Stomach smooth muscle (tissue), 2 donors: Measurements from ENCODE around the gene NAP1L4.
A peak's percentile ranks its signal among the peaks of the same experiment; 100 is the strongest.

Experiments used
- H3K27ac ChIP-seq: one replicate; pipeline ENCODE4 v1.7.0; 2013; ENCODE audit warnings: mild to moderate bottlenecking, low read length, inconsistent platforms
- H3K27me3 ChIP-seq, 2 donors: one replicate each; pipeline ENCODE4 v1.7.0; 2013; ENCODE audit warnings: low read length in 2 of 2; ENCODE audit not compliant: insufficient read depth in 2 of 2, control insufficient read depth in 1 of 2
- H3K36me3 ChIP-seq, 2 donors: one replicate each; pipeline ENCODE4 v1.7.0; 2013; ENCODE audit warnings: low read length in 2 of 2; ENCODE audit not compliant: control insufficient read depth in 2 of 2, insufficient read depth in 2 of 2
- H3K4me1 ChIP-seq: one replicate; pipeline ENCODE4 v1.7.0; 2013; ENCODE audit warnings: low read length; ENCODE audit not compliant: control insufficient read depth, insufficient read depth
- H3K4me3 ChIP-seq, 2 donors: one replicate each; pipeline ENCODE4 v1.7.0; 2013; ENCODE audit warnings: low read length in 2 of 2
- H3K9ac ChIP-seq, 2 donors: one replicate each; pipeline ENCODE4 v1.7.0; 2013; ENCODE audit warnings: low read length in 2 of 2, mild to moderate bottlenecking in 1 of 2
- H3K9me3 ChIP-seq, 2 donors: one replicate each; pipeline ENCODE4 v1.7.0; 2013; ENCODE audit warnings: low read length in 2 of 2; ENCODE audit not compliant: control insufficient read depth in 2 of 2
- donor health status: healthy.
- donor health status: Pancreatic carcinoma.

Gene NAP1L4

DNA sequence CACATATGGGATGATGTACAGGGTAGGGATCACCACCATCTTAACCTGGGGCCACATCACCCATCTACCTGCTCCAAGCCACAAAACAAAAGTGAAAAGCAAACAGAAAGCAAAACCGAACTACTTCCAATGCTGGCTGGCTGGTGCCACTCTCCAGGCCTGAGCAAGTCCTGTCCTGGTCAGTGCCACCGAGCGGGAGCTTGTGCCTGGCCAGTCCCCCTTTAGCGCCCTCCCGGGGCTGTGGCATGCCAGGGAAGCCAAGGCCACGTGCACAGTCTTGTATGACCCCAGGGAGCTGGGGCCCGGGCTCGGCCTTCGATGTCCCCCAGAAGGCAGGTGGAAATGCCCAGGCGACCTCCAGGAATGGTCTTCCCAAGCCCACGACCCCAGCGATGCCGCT is 17.9 kb upstream of the NAP1L4 start:
- Histone ChIP-seq H3K4me1 (no peaks in the 10 kb centered on the region), H3K27me3 (no peaks in the 10 kb centered on the region), H3K9ac (no peak overlapping the region), H3K27ac (no peak overlapping the region), H3K9me3 (no peaks in the 10 kb centered on the region), H3K36me3 (peaks cover 49 to 59% of the 10 kb centered on the region in 2 donors), H3K4me3 (no peak overlapping the region)

DNA sequence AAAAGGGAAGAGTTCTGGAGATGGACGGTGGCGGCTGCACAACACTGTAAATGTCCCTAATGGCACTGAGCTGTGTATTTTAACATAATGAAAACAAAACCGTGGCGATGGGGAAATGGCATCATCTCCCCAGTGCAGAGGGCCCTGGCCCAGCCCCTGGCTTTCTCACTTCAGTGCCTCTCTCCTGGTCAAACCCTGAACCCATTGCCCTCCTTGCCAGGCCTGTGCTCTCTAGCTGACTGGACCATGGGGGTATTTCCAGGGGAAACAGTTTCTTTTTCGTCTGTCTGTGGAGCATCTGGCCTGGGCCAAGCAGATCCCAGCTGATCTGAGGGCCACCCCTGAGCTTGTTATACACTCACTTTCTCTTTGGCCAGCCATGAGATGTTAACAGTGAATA is 17.4 kb upstream of the NAP1L4 start:
- H3K4me1 ChIP-seq = no peaks in the 10 kb centered on the region
- H3K9ac ChIP-seq = no peak overlapping the region
- peaks cover 43 to 56% of the 10 kb centered on the region in 2 donors for H3K36me3 ChIP-seq
- no peaks in the 10 kb centered on the region for H3K27me3 ChIP-seq
- no peak overlapping the region for H3K27ac ChIP-seq
- no peak overlapping the region for H3K4me3 ChIP-seq
- no peaks in the 10 kb centered on the region for H3K9me3 ChIP-seq

DNA sequence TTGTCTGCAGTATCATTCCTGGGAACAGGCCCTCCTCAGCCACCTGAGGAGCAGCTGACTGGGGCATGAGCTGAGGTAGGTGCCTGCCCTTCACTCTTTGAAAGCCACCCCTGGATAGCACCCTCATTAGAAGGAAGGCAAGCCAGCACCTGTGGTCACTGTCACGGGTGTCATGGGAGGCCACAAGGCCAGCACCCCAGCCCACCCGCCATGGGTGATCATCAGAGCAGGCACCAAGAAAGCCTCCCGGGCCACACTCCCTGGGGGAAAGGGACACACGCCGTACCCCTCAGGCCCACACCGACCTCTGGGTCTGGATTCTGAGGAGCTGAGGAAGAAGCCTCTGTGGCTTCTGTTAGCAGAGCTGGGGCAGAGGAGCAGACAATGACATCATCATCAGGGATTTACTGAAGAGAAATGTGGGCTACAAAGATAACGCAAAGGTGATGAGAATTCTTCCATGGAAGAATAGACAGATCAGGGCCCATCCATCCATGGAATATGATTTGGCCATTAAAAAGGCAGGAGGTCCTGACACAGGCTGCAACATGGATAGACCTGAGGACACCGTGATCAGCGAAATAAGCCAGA is 16.7 kb upstream of the NAP1L4 start:
- no peaks in the 10 kb centered on the region for H3K9me3 ChIP-seq
- no peak overlapping the region for H3K4me3 ChIP-seq
- H3K36me3 ChIP-seq = peaks cover 44 to 58% of the 10 kb centered on the region in 2 donors
- no peak overlapping the region for H3K27ac ChIP-seq
- no peak overlapping the region for H3K9ac ChIP-seq
- H3K27me3 ChIP-seq = no peaks in the 10 kb centered on the region
- no peaks in the 10 kb centered on the region for H3K4me1 ChIP-seq

DNA sequence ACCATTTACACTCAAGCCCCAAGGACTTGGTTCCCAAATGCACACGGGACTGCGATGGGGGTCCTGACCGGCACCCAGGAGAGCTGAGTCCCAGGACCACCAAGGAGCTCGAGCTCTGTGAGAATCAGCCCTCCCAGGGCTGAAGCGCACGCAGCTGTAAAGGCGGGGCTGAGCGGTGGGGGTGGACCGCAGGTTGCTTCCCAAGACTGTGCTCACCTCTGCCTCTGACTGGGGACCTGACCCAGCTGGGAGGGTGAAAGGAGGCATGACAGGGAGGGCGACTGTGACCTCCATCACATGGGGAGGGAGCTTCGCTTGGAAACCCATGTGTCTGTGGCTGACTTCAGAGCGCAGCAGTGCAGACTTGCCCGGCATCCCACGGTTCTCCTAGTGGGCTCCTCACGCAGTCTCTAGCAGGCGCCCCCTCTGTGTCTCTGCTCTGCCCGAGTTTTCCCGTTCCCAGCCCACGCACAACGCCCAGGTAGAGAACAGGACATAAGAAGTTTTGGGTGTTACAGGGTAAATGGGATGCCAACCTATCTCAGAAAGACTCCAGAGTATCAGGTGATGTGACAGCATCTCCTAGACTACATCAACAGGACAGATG is 15.4 kb upstream of the NAP1L4 start:
- Histone ChIP-seq H3K27me3 (no peaks in the 10 kb centered on the region), H3K4me1 (peaks cover under 1% of the 10 kb centered on the region), H3K9ac (no peak overlapping the region), H3K9me3 (no peaks in the 10 kb centered on the region), H3K27ac (no peak overlapping the region), H3K4me3 (no peak overlapping the region), H3K36me3 (peaks cover 52 to 57% of the 10 kb centered on the region in 2 donors)

DNA sequence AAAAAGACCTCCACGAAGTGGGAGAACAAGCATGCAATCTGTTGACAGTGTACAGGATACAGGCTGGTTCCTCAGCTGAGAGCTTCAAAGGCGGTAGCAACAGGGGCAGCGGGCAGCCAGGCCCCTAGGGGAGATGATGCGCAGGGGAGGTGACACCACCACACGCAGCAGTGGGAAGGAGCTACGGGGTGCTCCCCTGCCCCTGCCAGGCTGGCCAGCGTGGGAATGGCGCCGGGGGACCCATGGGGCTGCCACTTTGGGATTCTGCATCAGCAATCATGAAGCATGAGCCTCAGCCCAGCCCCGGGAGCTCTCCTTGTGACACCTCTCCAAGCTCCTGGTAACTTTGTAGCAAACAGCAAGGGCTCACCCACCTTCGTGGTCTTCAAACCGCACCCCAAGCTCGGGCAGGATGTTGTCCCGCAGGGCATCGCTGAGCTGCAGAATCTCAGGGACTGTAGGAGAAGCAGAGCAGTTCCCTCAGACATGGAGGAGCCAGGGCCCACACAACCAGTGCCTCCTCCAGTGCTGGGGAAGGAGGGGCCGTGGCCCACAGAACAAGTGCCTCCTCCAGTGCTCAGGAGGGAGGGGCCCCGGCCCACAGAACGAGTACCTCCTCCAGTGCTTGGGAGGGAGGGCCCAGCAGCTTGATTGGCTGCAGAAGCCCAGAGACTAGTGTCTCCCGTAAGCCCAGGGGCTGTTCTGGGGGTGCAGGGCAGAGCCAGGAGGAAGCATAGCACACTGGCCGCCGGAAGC is 14.6 kb upstream of the NAP1L4 start:
- Histone ChIP-seq H3K27me3 (no peaks in the 10 kb centered on the region), H3K4me1 (peaks cover 8% of the 10 kb centered on the region), H3K36me3 (peaks cover 48 to 49% of the 10 kb centered on the region in 2 donors), H3K9me3 (no peaks in the 10 kb centered on the region), H3K4me3 (no peak overlapping the region), H3K9ac (no peak overlapping the region), H3K27ac (no peak overlapping the region)

DNA sequence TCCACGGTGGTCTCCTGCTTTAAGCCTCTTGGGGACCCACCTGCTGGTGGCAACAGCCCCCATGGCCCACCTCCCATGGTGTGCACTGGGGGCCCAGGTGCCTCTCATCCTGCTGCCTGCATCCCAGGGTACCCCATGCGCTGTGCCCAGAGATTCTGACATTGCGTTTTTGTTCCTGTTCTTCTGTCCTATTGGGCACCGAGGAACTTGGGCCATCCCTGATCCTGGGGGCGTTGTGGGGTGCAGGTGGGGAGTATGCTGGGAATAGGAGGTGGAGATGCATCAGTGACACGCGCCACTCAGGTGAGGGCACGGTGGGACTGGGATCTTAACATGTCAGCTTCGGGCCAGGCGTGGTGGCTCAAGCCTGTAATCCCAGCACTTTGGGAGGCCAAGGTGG is 12.4 kb upstream of the NAP1L4 start:
- H3K36me3 ChIP-seq = peaks cover 34 to 35% of the 10 kb centered on the region in 2 donors
- no peak overlapping the region for H3K9ac ChIP-seq
- H3K4me1 ChIP-seq = peaks cover 27% of the 10 kb centered on the region
- no peak overlapping the region for H3K27ac ChIP-seq
- H3K27me3 ChIP-seq = no peaks in the 10 kb centered on the region
- no peak overlapping the region for H3K4me3 ChIP-seq
- H3K9me3 ChIP-seq = no peaks in the 10 kb centered on the region

DNA sequence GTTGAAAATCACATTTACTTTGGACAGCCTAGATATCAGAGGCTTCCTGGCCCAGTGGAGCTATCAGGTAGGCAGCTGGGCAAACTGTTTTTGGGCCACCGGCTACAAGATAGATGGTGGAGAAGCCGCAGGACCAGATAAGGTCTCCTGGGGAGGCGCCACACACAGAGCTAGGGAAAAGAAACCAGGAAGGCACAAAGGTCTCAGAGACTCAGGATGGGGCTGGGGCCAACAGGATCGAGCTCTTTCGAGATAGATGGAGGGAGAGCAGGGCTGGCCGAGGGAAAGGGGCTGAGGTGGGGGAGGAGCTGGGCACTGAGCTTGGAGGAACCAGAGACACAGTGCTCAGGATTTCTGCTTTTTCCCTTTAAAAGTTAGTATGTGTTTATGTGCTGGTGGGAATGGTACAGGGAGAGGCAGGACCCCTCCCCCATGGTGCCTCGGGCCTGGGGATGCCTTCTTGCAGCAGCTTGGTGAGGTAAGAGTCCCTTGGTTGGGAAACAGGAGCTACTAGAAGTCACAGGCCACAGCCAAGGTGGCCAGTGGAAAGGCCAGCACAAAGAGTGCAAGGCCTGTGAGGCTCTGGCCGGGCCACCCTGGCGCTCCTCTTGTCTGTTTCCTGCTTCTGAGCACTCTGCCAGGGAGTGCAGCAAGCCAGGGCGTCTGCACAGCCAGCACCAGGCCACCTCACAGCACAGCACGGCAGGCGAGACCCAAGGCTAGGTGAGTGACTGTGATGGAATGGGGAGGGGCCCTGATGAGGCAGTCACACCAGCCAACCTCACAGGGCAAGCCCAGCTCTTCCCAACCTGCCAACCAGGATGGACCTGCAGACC is 11.5 kb upstream of the NAP1L4 start:
- Histone ChIP-seq H3K9me3 (no peaks in the 10 kb centered on the region), H3K4me3 (no peak overlapping the region), H3K9ac (no peak overlapping the region), H3K27ac (no peak overlapping the region), H3K36me3 (peaks cover 27 to 28% of the 10 kb centered on the region in 2 donors), H3K27me3 (no peaks in the 10 kb centered on the region), H3K4me1 (peaks cover 27% of the 10 kb centered on the region)

DNA sequence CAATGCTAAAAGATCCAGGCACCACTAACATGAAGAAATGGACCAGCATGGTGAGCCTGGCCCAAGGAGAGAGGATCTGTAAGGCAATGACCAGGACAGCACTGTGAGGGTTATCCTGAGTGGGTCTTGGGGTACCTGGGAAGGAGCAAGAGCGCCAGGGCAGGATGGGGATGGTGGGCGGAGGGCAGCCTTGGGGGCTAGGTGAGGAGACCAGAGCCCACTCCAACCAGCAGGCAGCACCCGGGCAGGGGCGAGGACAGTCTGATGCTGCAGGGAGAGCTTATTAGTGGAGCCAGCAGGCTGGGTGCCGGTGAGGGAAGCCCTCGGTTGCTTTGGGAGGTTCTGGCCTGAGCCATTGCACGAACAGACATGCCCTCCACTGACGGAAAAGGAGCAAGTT is 10.7 kb upstream of the NAP1L4 start:
- Histone ChIP-seq H3K4me3 (no peak overlapping the region), H3K36me3 (peaks cover 26% of the 10 kb centered on the region in 2 donors), H3K9me3 (no peaks in the 10 kb centered on the region), H3K27me3 (no peaks in the 10 kb centered on the region), H3K9ac (no peak overlapping the region), H3K27ac (no peak overlapping the region), H3K4me1 (peaks cover 27% of the 10 kb centered on the region)

DNA sequence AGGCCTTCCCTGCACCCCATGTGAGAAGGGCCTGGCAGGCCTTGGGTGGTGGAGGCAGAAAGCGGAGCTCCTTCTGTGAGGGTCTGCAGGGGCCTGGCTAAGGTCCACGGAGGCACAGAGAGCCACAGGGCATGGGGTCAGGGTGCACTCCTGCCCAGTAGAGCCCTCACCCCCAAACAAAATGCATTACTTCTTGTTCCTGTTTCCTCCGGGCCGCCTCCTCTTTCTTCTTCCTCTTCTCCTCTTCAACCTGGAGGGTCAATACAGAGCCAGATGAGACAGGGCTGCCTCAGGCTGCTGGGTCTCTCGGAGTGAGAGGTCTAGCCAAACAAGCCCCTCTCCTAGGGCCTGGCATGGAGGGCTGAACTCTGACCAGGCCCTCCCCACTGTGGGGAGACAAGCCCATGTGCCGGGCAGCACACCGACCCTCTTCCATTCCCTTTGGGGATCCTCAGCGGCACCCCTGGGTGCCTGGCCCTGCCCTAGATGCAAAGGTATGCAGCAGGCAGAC is 10.3 kb upstream of the NAP1L4 start:
- Histone ChIP-seq H3K27me3 (no peaks in the 10 kb centered on the region), H3K27ac (peak overlapping the region; percentile 85), H3K9ac (no peak overlapping the region), H3K9me3 (no peaks in the 10 kb centered on the region), H3K36me3 (peaks cover 22 to 26% of the 10 kb centered on the region in 2 donors), H3K4me3 (no peak overlapping the region), H3K4me1 (peaks cover 27% of the 10 kb centered on the region)

DNA sequence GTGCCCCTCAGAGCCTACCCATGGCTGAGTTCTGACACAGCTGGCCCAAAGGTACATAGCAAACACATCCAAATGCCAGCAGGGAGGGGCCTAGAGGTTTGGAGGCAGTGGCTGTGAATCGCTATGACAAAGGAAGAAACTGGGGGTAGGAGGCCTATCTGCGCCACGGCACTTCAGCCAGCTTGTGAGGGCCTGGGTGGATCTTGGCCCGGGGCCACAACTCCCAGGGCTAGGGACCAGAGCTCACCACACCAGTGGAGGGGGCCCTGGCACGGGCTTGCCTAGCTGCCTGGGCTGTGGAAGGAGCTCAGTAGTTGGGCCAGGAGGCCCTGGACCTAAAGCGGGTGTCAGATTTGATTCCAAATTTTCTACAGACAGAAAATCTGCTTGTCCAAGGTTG is 9.4 kb upstream of the NAP1L4 start:
- H3K4me3 ChIP-seq = peak overlapping the region in 1 of 2 donors; percentile 29

More for the DNA sequence above, 9.4 kb upstream of the NAP1L4 start:
- Histone ChIP-seq H3K27me3 (no peaks in the 10 kb centered on the region), H3K9me3 (no peaks in the 10 kb centered on the region), H3K36me3 (peaks cover 16 to 23% of the 10 kb centered on the region in 2 donors), H3K9ac (peak overlapping the region; percentile 43 to 58), H3K27ac (peak overlapping the region; percentile 85), H3K4me1 (peaks cover 27% of the 10 kb centered on the region)
